ENCODE data around the gene LSM7.
A peak's percentile ranks its signal among the peaks of the same experiment; 100 is the strongest.

Gene LSM7

GRCh38 chr19:2340496-2341243 lies 12.3 kb upstream of the LSM7 start:
- TF ChIP-seq, protein P1, sequence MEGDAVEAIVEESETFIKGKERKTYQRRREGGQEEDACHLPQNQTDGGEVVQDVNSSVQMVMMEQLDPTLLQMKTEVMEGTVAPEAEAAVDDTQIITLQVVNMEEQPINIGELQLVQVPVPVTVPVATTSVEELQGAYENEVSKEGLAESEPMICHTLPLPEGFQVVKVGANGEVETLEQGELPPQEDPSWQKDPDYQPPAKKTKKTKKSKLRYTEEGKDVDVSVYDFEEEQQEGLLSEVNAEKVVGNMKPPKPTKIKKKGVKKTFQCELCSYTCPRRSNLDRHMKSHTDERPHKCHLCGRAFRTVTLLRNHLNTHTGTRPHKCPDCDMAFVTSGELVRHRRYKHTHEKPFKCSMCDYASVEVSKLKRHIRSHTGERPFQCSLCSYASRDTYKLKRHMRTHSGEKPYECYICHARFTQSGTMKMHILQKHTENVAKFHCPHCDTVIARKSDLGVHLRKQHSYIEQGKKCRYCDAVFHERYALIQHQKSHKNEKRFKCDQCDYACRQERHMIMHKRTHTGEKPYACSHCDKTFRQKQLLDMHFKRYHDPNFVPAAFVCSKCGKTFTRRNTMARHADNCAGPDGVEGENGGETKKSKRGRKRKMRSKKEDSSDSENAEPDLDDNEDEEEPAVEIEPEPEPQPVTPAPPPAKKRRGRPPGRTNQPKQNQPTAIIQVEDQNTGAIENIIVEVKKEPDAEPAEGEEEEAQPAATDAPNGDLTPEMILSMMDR (IDR thresholded peaks at IDR 0.05; ENCODE audit: low read depth, low read length, missing control alignments): no peak
- Histone ChIP-seq H3K36me3 (replicated peaks) (peaks cover 12% of the 10 kb centered on the region), H3K4me3 (ENCODE audit: low read depth, low read length) (no peak overlapping the region), H3K27me3 (replicated peaks) (no peaks in the 10 kb centered on the region), H3K27ac (no peak overlapping the region)
- DNase-seq: no peak
- in situ Hi-C loops (cut with HindIII; ENCODE audit: low pct_ligation_motif_present, low sequenced_read_pairs): no loop called here

DNA sequence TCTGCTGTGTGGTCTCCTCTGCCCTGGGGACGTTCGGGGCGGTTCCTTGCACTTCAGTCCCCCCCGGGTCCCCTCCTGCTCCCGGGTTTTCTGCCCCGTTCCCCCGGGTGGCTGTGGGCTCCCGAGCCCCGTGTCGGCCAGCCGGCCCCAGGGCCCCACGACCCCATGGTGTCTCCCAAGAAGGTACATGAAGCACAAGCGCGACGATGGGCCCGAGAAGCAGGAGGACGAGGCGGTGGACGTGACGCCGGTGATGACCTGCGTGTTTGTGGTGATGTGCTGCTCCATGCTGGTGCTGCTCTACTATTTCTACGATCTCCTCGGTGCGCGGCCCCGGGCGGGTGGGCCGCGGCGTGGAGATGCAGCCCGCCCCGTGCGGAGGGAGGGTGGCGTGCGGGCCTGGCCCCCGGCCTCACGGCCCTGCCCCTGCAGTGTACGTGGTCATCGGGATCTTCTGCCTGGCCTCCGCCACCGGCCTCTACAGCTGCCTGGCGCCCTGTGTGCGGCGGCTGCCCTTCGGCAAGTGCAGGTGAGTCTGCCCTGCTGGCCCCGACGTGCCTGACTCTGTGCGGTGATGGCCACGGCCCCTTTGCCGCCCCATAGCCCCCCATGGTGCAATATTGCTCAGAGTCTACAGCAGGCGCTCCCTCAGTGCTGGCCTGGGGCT lies 11.4 kb upstream of the LSM7 start:
- no peak for DNase-seq
- Histone ChIP-seq H3K27ac (no peak overlapping the region), H3K4me3 (ENCODE audit: low read depth, low read length) (no peak overlapping the region), H3K27me3 (replicated peaks) (no peaks in the 10 kb centered on the region), H3K36me3 (replicated peaks) (peaks cover 12% of the 10 kb centered on the region)
- TF ChIP-seq, protein P1 (IDR thresholded peaks at IDR 0.05; ENCODE audit: low read depth, low read length, missing control alignments): no peak
- in situ Hi-C loops (cut with HindIII; ENCODE audit: low pct_ligation_motif_present, low sequenced_read_pairs): no loop called here

DNA sequence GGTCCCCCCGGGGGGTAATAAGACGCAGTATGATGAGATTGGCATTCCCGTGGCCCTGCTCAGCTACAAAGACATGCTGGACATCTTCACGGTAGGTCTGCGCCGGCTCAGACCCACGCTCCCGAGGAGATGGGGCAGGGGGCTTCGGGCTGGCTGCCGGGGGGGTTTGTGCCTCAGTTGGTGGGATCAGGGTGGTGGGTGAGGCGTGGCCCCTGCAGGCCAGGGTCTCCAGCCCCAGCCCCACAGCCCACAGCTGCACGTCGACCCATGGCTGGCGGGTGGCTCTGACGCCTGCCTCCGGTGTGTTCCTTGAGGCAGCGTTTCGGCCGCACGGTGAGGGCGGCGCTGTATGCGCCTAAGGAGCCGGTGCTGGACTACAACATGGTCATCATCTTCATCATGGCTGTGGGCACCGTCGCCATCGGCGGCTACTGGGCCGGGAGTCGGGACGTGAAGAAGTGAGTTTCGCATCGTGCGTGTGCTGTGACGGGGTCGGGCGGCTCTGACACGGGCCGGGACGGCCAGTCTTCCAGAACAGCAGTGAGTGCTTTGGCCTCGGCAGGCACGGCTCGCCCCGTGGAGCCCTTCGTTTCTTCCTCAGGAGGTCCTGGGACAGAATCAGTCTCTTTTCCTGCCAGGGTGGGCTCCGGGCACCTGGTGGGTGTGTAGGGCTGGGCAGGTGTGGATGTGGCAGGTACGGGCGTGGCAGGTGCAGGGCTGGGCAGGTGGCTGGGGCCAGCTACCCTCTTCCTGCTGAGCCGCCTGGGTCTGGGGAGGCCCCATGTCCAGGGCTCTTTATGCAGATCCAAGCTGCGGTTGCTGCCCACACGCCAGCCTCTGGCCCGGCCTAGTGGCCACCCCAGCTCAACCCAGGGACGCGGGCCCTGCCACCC lies 10.6 kb upstream of the LSM7 start:
- Histone ChIP-seq H3K27ac (no peak overlapping the region), H3K4me3 (ENCODE audit: low read depth, low read length) (no peak overlapping the region), H3K36me3 (replicated peaks) (peaks cover 12% of the 10 kb centered on the region), H3K27me3 (replicated peaks) (no peaks in the 10 kb centered on the region)
- TF ChIP-seq, protein P1 (IDR thresholded peaks at IDR 0.05; ENCODE audit: low read depth, low read length, missing control alignments): no peak
- DNase-seq: no peak
- in situ Hi-C loops (cut with HindIII; ENCODE audit: low pct_ligation_motif_present, low sequenced_read_pairs): no loop called here

- Histone ChIP-seq H3K27ac (no peak overlapping the region), H3K27me3 (replicated peaks) (no peaks in the 10 kb centered on the region), H3K36me3 (replicated peaks) (peaks cover 12% of the 10 kb centered on the region), H3K4me3 (ENCODE audit: low read depth, low read length) (no peak overlapping the region)
- in situ Hi-C loops (cut with HindIII; ENCODE audit: low pct_ligation_motif_present, low sequenced_read_pairs): no loop called here
- TF ChIP-seq, protein P1 (IDR thresholded peaks at IDR 0.05; ENCODE audit: low read depth, low read length, missing control alignments): no peak
- DNase-seq: no peak
Measured at GRCh38 chr19:2338055-2338615, 9.7 kb upstream of the LSM7 start.

DNA sequence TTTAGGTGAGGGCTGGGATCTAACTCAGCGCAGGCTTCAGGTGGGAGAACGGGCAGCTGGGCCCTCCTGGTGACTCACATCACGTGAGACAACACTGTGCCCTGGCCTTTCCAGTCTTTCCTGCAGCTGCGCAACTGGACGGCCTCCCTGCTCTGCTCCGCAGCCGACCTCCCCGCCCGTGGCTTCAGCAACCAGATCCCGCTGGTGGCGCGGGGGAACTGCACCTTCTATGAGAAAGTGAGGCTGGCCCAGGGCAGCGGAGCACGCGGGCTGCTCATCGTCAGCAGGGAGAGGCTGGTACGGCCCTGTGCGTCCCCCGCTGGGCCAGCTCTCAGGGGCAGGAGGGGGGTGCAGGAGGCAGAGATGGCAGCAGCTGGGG lies 8.9 kb upstream of the LSM7 start:
- Histone ChIP-seq H3K4me3 (ENCODE audit: low read depth, low read length) (no peak overlapping the region), H3K27ac (no peak overlapping the region), H3K27me3 (replicated peaks) (no peaks in the 10 kb centered on the region), H3K36me3 (replicated peaks) (peaks cover 12% of the 10 kb centered on the region)
- peak; percentile 24 for DNase-seq
- TF ChIP-seq, protein P1 (IDR thresholded peaks at IDR 0.05; ENCODE audit: low read depth, low read length, missing control alignments): peak; percentile 62
- in situ Hi-C loops (cut with HindIII; ENCODE audit: low pct_ligation_motif_present, low sequenced_read_pairs): no loop called here
